Liver (tissue), 9 donors: ENCODE results near the gene HOXD9. TPM values are rescaled to one million over a fixed set of nuclear protein-coding genes. Genes with fewer than 3 reads are reported as not detected.

Experiments used
- DNase-seq: peaks from one replicate; pipeline ENCODE4 v3.0.0-alpha.2; 2017; ENCODE audit warnings: low spot score
- H3K27ac ChIP-seq, 2 donors: one replicate each; pipeline ENCODE4 v1.7.0; 2013; ENCODE audit warnings: inconsistent platforms in 2 of 2, low read length in 2 of 2, control low read depth in 1 of 2, low read depth in 1 of 2, mild to moderate bottlenecking in 1 of 2
- H3K27me3 ChIP-seq, 4 donors: one replicate each; pipeline versions ENCODE4 v1.6.1 to v1.7.0; 2013; ENCODE audit warnings: low read length in 3 of 4, inconsistent platforms in 1 of 4, mild to moderate bottlenecking in 1 of 4, moderate library complexity in 1 of 4; ENCODE audit not compliant: control insufficient read depth in 4 of 4, insufficient read depth in 4 of 4
- H3K36me3 ChIP-seq, 4 donors: one replicate each; pipeline versions ENCODE4 v1.6.1 to v1.7.0; 2013; ENCODE audit warnings: low read length in 3 of 4, mild to moderate bottlenecking in 3 of 4, low read depth in 1 of 4, moderate library complexity in 1 of 4; ENCODE audit not compliant: control insufficient read depth in 4 of 4, insufficient read depth in 3 of 4
- H3K4me1 ChIP-seq, 4 donors: one replicate each; pipeline versions ENCODE4 v1.6.1 to v1.7.0; 2013; ENCODE audit warnings: low read length in 3 of 4, mild to moderate bottlenecking in 3 of 4, moderate library complexity in 1 of 4; ENCODE audit not compliant: control insufficient read depth in 4 of 4, insufficient read depth in 4 of 4
- H3K4me3 ChIP-seq, 3 donors: one replicate each; pipeline versions ENCODE4 v1.6.1 to v1.7.0; 2013; ENCODE audit warnings: low read length in 3 of 3, control low read depth in 1 of 3, low read depth in 1 of 3, mild to moderate bottlenecking in 1 of 3
- H3K9ac ChIP-seq, 2 donors: one replicate each; pipeline ENCODE4 v1.7.0; 2013; ENCODE audit warnings: low read length in 2 of 2, mild to moderate bottlenecking in 2 of 2, moderate library complexity in 2 of 2, control low read depth in 1 of 2, low read depth in 1 of 2
- H3K9me3 ChIP-seq, 4 donors: one replicate each; pipeline versions ENCODE4 v1.6.1 to v1.7.0; 2013; ENCODE audit warnings: low read length in 3 of 4; ENCODE audit not compliant: control insufficient read depth in 4 of 4
- CTCF ChIP-seq: fragments of 150-350 bp; IDR thresholded peaks from 2 replicates; pipeline ENCODE4 v1.5.1; 2017; ENCODE audit warnings: improper control_type of control experiment, low read depth, low read length; ENCODE audit not compliant: missing input control
- EGR1 ChIP-seq, 2 donors: IDR thresholded peaks; 2 replicates each; pipeline ENCODE4 v1.6.1; 2016 to 2018; ENCODE audit warnings: antibody characterized with exemption in 2 of 2, low read depth in 2 of 2
- FOXA1 ChIP-seq: IDR thresholded peaks from 2 replicates; pipeline ENCODE4 v1.6.1; 2016; ENCODE audit warnings: antibody characterized with exemption
- FOXA2 ChIP-seq: IDR thresholded peaks from 2 replicates; pipeline ENCODE4 v1.6.1; 2016; ENCODE audit warnings: antibody characterized with exemption
- GABPA ChIP-seq, 2 donors: IDR thresholded peaks in 1 of 2; conservative IDR thresholded peaks in 1 of 2; 2 replicates each; pipeline ENCODE4 v1.6.1; 2016; ENCODE audit warnings: antibody characterized with exemption in 2 of 2, mild to moderate bottlenecking in 1 of 2, moderate library complexity in 1 of 2
- HNF4A ChIP-seq, 2 donors: conservative IDR thresholded peaks; 2 replicates each; pipeline ENCODE4 v1.6.1; 2016; ENCODE audit warnings: antibody characterized with exemption in 2 of 2, mild to moderate bottlenecking in 2 of 2
- HNF4G ChIP-seq: IDR thresholded peaks from 2 replicates; pipeline ENCODE4 v1.6.1; 2016; ENCODE audit warnings: antibody characterized with exemption
- JUND ChIP-seq, 2 donors: IDR thresholded peaks; 2 replicates each; pipeline ENCODE4 v1.6.1; 2016; ENCODE audit warnings: antibody characterized with exemption in 2 of 2
- RAD21 ChIP-seq, 2 donors: IDR thresholded peaks; 2 replicates each; pipeline ENCODE4 v1.6.1; 2016; ENCODE audit warnings: antibody characterized with exemption in 2 of 2, mild to moderate bottlenecking in 2 of 2
- SP1 ChIP-seq: IDR thresholded peaks from 2 replicates; pipeline ENCODE4 v1.6.1; 2018; ENCODE audit warnings: antibody characterized with exemption, mild to moderate bottlenecking
- TAF1 ChIP-seq: conservative IDR thresholded peaks from 2 replicates; pipeline ENCODE4 v1.6.1; 2016; ENCODE audit warnings: antibody characterized with exemption, mild to moderate bottlenecking
- YY1 ChIP-seq: IDR thresholded peaks from 2 replicates; pipeline ENCODE4 v1.6.1; 2016; ENCODE audit warnings: antibody characterized with exemption, mild to moderate bottlenecking
- WGBS: extraction: QIAGEN DNeasy Blood & Tissue Kit; methylation state at CpG from one replicate; pipeline ENCODE4 v1.1.7; 2013; 5-methylcytosine and 5-hydroxymethylcytosine counted together
- polyA plus RNA-seq, 2 donors: library from polyadenylated mRNA; stranded (reverse) in 1 of 2; unstranded in 1 of 2; fragments of 200-250 nt in 1 of 2; fragments of >200 nt in 1 of 2; fragmentation: Nextera tagmentation in 1 of 2; extraction: Ambion mirVana in 1 of 2; gene quantifications; one replicate each; pipeline versions ENCODE4 v1.2.1 to v1.2.3, GENCODE V29; 2013 to 2015
- total RNA-seq, 2 donors: library from RNA; depleted of rRNA; stranded (reverse); fragments of >200 nt; gene quantifications; one replicate each; pipeline ENCODE4 v1.2.3, GENCODE V29; 2014
- TF ChIP-seq, protein P1 (sequence below): IDR thresholded peaks from 2 replicates; pipeline ENCODE4 v1.6.1; 2016; ENCODE audit warnings: antibody characterized with exemption, mild to moderate bottlenecking
- TF ChIP-seq, protein P2 (sequence below): IDR thresholded peaks from 2 replicates; pipeline ENCODE4 v1.6.1; 2016; ENCODE audit warnings: antibody characterized with exemption
- donor health status: healthy.
- donor health status: healthy.
- donor health status: healthy.
- donor health status: healthy.
- donor health status: healthy.

The HOXD9 gene
- total and polyA plus RNA-seq, 4 donors = 0.07 TPM; not detected in 3

GRCh38 chr2:176085861-176086771 is 36.4 kb upstream of the HOXD9 start:
- TF ChIP-seq CTCF = peak; percentile 36
- no peak for TF ChIP-seq SP1
- peak; percentile 70 to 77 for TF ChIP-seq RAD21 (IDR thresholded peaks at IDR 0.05)
- Histone ChIP-seq H3K36me3 (no peaks in the 10 kb centered on the region), H3K27me3 (peaks cover 17 to 65% (median 40%) of the 10 kb centered on the region in 4 donors), H3K4me3 (no peak overlapping the region), H3K4me1 (peaks cover 8 to 18% (median 13%) of the 10 kb centered on the region in 4 donors), H3K9me3 (peaks cover 0 to 22% (median 2%) of the 10 kb centered on the region in 4 donors), H3K27ac (no peak overlapping the region), H3K9ac (no peak overlapping the region)
- 3% methylated on average over 46 of the region's 46 CpGs for WGBS
- DNase-seq = no peak

GRCh38 chr2:176087330-176088047 is 35.0 kb upstream of the HOXD9 start:
- Histone ChIP-seq H3K9ac (no peak overlapping the region), H3K9me3 (peaks cover 0 to 8% (median 0%) of the 10 kb centered on the region in 4 donors), H3K27ac (no peak overlapping the region), H3K36me3 (no peaks in the 10 kb centered on the region), H3K27me3 (peaks cover 19 to 61% (median 40%) of the 10 kb centered on the region in 4 donors), H3K4me3 (no peak overlapping the region), H3K4me1 (peaks cover 8 to 18% (median 12%) of the 10 kb centered on the region in 4 donors)
- TF ChIP-seq, protein P1, sequence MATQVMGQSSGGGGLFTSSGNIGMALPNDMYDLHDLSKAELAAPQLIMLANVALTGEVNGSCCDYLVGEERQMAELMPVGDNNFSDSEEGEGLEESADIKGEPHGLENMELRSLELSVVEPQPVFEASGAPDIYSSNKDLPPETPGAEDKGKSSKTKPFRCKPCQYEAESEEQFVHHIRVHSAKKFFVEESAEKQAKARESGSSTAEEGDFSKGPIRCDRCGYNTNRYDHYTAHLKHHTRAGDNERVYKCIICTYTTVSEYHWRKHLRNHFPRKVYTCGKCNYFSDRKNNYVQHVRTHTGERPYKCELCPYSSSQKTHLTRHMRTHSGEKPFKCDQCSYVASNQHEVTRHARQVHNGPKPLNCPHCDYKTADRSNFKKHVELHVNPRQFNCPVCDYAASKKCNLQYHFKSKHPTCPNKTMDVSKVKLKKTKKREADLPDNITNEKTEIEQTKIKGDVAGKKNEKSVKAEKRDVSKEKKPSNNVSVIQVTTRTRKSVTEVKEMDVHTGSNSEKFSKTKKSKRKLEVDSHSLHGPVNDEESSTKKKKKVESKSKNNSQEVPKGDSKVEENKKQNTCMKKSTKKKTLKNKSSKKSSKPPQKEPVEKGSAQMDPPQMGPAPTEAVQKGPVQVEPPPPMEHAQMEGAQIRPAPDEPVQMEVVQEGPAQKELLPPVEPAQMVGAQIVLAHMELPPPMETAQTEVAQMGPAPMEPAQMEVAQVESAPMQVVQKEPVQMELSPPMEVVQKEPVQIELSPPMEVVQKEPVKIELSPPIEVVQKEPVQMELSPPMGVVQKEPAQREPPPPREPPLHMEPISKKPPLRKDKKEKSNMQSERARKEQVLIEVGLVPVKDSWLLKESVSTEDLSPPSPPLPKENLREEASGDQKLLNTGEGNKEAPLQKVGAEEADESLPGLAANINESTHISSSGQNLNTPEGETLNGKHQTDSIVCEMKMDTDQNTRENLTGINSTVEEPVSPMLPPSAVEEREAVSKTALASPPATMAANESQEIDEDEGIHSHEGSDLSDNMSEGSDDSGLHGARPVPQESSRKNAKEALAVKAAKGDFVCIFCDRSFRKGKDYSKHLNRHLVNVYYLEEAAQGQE = no peak
- TF ChIP-seq TAF1 (no peak), EGR1 (IDR thresholded peaks at IDR 0.05; ENCODE audit: low read depth in 2 of 2) (no peak), HNF4A (conservative IDR thresholded peaks at IDR 0.05) (no peak), RAD21 (IDR thresholded peaks at IDR 0.05) (no peak), GABPA (IDR thresholded peaks at IDR 0.05 in 1 of 2, conservative IDR thresholded peaks at IDR 0.05 in 1 of 2) (no peak), HNF4G (no peak), FOXA1 (no peak), YY1 (no peak), JUND (IDR thresholded peaks at IDR 0.05) (no peak), CTCF (no peak), FOXA2 (no peak)
- TF ChIP-seq, protein P2, sequence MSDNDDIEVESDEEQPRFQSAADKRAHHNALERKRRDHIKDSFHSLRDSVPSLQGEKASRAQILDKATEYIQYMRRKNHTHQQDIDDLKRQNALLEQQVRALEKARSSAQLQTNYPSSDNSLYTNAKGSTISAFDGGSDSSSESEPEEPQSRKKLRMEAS = no peak
- WGBS = 22% methylated on average over 29 of the region's 29 CpGs
- no peak for DNase-seq
